ENCODE data around the gene ZNF358. TPM values are rescaled to one million over a fixed set of nuclear protein-coding genes. Genes with fewer than 3 reads are reported as not detected.

Gene ZNF358
- total RNA-seq, 1 donor from 2014 or later = 10.6 TPM

- DNase-seq (ENCODE audit: low spot score in 2 of 2) (peak; percentile 96 to 98), FAIRE-seq (no peak)
These were observed 27.1 kb upstream of the ZNF358 start, which contains the start of gene PEX11G for GRCh38 chr19:7488736-7489353. TSS of gene PEX11G (minus strand) at chr19:7489035. CDS start at chr19:7489010, 25 bp downstream.

GRCh38 chr19:7489609-7490044 lies 26.3 kb upstream of the ZNF358 start:
- FAIRE-seq (no peak), DNase-seq (ENCODE audit: low spot score in 2 of 2) (no peak)

- DNase-seq (ENCODE audit: low spot score in 2 of 2) (no peak), FAIRE-seq (no peak)
These were observed 23.8 kb upstream of the ZNF358 start for GRCh38 chr19:7492142-7492541.

- FAIRE-seq = no peak
These were observed 23.3 kb upstream of the ZNF358 start for GRCh38 chr19:7492558-7492957.

GRCh38 chr19:7494416-7495098 lies 21.3 kb upstream of the ZNF358 start:
- FAIRE-seq = no peak
- DNase-seq (ENCODE audit: low spot score in 2 of 2) = peak in 1 of 2 donors; percentile 74

More at GRCh38 chr19:7492558-7492957, 23.3 kb upstream of the ZNF358 start:
- DNase-seq (ENCODE audit: low spot score in 2 of 2) = no peak

GRCh38 chr19:7497292-7497691 lies 18.6 kb upstream of the ZNF358 start:
- FAIRE-seq = no peak
- DNase-seq (ENCODE audit: low spot score in 2 of 2) = no peak

GRCh38 chr19:7500811-7501450 lies 15.0 kb upstream of the ZNF358 start:
- DNase-seq (ENCODE audit: low spot score in 2 of 2) (peak; percentile 82 to 84), FAIRE-seq (no peak)

GRCh38 chr19:7502552-7502951 lies 13.4 kb upstream of the ZNF358 start:
- DNase-seq (ENCODE audit: low spot score in 2 of 2) = no peak
- no peak for FAIRE-seq

- FAIRE-seq (no peak), DNase-seq (ENCODE audit: low spot score in 2 of 2) (no peak)
These were observed 11.2 kb upstream of the ZNF358 start for GRCh38 chr19:7504684-7505083.

- FAIRE-seq = no peak
- no peak for DNase-seq (ENCODE audit: low spot score in 2 of 2)
These were observed 10.6 kb upstream of the ZNF358 start for GRCh38 chr19:7505288-7505681.

- FAIRE-seq (no peak), DNase-seq (ENCODE audit: low spot score in 2 of 2) (peak in 1 of 2 donors; percentile 47)
These were observed 10.1 kb upstream of the ZNF358 start for GRCh38 chr19:7505682-7506384.

- DNase-seq (ENCODE audit: low spot score in 2 of 2) (peak in 1 of 2 donors; percentile 40), FAIRE-seq (no peak)
These were observed 9.2 kb upstream of the ZNF358 start for GRCh38 chr19:7506385-7507328.

- FAIRE-seq = no peak
These were observed 8.0 kb upstream of the ZNF358 start for GRCh38 chr19:7507884-7508283.

GRCh38 chr19:7509625-7510024 lies 6.3 kb upstream of the ZNF358 start:
- FAIRE-seq = no peak
- DNase-seq (ENCODE audit: low spot score in 2 of 2) = no peak

More at GRCh38 chr19:7507884-7508283, 8.0 kb upstream of the ZNF358 start:
- DNase-seq (ENCODE audit: low spot score in 2 of 2) = peak in 1 of 2 donors; percentile 55

- FAIRE-seq (no peak), DNase-seq (ENCODE audit: low spot score in 2 of 2) (no peak)
These were observed 3.5 kb upstream of the ZNF358 start for GRCh38 chr19:7512400-7512851.

GRCh38 chr19:7513809-7514642 lies 1.9 kb upstream of the ZNF358 start:
- no peak for FAIRE-seq
- no peak for DNase-seq (ENCODE audit: low spot score in 2 of 2)

- FAIRE-seq (no peak), DNase-seq (ENCODE audit: low spot score in 2 of 2) (peak in 1 of 2 donors; percentile 56)
These were observed 726 bp upstream of the ZNF358 start for GRCh38 chr19:7515110-7515644.

GRCh38 chr19:7516333-7516732 lies 430 bp downstream of the ZNF358 start:
- FAIRE-seq (no peak), DNase-seq (ENCODE audit: low spot score in 2 of 2) (peak in 1 of 2 donors; percentile 50)
